Hematopoietic multipotent progenitor cell treated with erythropoietin and hydrocortisone succinate and interleukin-3 and kit ligand, for 17 days (in vitro differentiated cells): ENCODE data around the gene ALDH16A1.

ENCODE experiments used
- DNase-seq: peaks from one replicate; pipeline ENCODE4 v3.0.0-alpha.2; 2015; ENCODE audit warnings: low spot score

The ALDH16A1 gene

DNA sequence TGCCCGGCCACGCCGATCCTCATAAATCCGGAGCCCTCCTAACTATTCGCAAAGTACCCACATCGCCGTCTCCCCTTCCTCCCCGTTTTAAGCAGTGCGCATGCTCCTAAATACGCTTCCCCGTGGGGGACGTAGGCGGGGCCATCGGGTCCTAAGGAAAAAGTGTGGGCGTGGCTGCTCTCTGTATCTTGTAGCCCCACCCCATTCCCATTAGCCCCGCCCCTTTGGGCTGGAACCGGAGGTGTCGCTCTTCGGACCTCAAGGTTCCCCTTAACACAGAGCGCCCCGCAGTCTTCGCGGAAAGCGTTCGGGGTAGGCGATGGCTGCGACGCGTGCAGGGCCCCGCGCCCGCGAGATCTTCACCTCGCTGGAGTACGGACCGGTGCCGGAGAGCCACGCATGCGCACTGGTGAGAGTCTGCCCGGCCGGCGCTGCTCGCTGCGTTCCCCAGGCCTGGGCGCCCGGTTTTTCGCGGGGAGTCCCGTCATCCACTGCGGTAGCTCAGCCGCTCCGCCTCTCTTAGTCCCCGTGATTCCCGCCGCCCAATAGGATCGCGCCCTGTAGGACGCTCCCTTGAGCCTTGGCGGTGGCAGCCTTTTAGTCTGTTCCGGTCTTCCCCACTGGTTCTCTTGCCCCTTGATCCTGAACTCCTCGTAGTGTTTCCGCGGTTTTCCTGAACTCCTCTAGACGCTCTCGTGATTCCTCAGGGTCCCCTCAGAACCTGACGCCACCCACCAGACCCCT lies at the start of gene ALDH16A1:
ALDH16A1 (plus strand) TSS at position 213 of the 744 bp plus-strand sequence; CDS start at position 320, 107 bp downstream.
- DNase-seq, result peak; percentile 99

GRCh38 chr19:49403404-49404187 lies 49.4 kb upstream of the ALDH16A1 start:
- DNase-seq, result no peak

DNA sequence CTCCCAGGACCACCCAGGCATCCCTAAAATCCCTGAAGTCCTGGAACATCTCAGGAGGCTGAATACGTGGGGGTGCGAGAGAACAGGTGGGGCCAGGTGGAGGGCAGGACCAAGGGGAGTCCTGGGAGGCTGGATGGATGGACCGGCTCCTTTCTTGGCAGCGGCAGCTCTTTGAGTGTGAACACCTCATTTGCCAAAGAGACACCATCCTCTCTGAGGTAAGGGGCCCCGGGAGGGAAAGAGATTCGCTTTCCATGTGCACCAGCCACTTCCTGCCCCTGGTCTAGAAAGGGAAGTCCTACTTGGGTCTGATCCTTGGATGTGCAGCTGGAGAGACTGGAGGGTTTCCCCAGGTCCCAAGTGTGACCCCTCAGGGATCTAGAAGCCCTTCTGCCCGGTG lies 45.9 kb upstream of the ALDH16A1 start:
- no peak for DNase-seq

DNA sequence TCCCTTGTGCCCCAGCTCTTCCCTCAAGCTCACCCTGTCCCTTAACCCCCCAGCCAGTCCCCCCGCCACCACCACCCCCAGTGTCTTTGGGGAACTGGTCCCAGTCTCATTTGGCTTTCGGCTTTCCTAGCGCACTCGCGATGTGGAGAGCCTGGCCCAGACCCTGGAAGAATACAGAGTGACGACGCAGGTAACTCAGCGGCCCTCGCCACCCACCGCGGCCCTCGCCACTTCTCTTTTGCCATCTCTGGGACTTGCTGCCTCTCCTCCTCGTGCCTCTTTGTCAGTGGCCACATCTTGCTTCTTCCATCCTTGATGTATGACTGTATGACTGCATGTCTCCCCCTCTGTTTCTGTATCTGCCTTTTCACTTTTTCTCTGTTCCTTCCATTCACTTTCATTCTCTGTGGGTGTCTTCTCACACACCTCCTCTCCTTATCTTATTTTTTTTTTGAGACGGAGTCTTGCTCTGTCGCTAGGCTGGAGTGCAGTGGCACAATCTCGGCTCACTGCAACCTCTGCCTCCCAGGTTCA lies 45.5 kb upstream of the ALDH16A1 start:
- DNase-seq, result no peak

DNA sequence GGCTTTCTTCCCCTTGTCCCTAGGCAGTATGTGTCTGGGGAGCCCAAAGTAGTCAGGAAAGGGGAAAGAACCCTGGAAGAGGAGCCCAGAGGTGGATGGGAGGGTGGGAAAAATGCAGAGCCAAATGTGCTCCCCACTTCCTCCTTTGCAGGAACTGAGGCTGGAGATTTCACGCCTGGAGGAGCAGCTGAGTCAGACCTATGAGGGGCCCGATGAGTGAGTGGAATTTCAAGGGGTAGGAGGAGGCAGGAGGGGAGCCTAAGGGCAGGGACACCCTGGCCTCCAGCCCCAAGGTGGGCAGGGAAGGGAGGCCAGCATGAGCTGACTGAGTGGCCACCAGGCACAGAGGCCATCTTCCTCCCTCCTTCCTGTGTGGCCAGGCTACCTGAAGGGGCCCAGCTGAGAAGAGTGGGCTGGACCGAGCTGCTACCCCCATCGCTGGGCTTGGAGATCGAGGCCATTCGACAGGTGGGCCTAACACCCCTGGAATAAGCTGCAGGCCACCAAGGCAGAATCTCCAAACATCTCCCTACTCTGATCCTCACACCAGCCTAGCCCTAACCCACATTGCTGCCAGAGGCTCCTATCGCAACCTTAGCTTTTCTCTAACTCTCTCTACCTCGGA lies 44.1 kb upstream of the ALDH16A1 start:
- no peak for DNase-seq

- no peak for DNase-seq
Measured at GRCh38 chr19:49409441-49410029, 43.5 kb upstream of the ALDH16A1 start.

DNA sequence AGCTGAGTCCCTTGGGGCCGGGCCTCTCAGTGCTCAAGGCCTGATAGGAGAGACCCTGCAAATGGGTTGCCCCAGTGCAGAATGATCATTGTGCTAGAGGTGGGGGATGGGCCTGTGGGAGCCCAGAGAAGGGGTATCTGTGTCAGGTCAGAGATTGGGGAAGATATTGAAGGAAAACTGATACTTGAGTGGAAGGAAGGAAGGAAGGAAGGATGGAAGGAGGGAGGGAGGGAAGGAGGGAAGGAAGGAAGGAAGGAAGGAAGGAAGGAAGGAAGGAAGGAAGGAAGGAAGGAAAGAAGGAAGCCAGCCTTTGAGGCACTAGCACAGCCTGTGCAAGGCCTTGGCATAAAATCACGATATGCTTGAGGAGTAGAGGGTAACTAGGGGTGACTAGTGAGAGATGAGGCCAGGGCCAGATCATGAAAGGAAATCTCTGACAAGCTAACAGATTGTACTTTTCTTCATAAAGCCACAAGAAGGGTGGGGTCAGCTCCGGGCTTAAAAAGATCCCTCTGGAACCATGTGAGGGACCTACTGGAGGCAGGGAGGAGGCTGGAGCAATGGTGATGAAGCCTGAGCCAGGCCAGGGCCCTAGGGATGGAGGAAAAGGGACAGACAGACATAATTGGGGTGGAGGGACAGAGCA lies 41.2 kb upstream of the ALDH16A1 start:
- no peak for DNase-seq

- DNase-seq, result no peak
Measured at GRCh38 chr19:49413348-49413747, 39.7 kb upstream of the ALDH16A1 start.

- DNase-seq, result no peak
Measured at GRCh38 chr19:49414256-49414655, 38.8 kb upstream of the ALDH16A1 start.

- no peak for DNase-seq
Measured at GRCh38 chr19:49415102-49415809, 37.8 kb upstream of the ALDH16A1 start.

DNA sequence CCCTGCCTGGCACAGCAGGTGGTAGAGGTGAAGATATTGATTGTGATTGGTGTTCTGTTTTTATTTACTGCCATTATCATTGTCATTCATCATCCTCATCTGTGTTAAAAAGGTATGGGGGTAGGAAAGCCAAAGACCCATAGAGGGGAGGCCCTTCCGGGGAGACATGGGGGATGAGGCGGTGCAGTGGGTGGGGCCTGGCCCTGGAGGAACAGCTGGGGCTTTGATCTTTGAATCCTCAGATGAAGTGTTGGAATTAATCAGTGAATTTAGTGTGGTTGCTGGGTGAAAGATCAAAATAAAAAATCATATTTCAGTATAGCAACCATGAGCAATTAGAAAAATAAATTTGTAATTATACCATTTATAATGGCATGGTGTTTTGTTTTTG lies 37.2 kb upstream of the ALDH16A1 start:
- no peak for DNase-seq

DNA sequence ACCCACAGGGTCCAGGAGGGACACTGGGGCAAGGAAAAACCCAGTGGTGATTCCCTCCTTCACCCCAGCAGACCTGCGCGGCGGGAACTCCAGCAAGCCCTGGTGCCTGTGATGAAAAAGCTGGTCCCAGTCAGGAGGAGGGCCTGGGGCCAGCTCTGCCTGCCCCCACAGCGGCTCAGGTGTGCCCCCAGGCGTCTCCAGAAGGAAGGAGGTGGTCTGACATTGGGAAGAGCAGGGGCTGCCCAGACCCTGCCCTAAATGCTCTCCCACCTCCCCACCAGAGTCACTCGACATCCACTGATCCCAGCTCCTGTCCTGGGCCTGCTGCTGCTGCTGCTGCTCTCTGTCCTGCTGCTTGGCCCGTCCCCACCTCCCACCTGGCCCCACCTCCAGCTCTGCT lies 35.9 kb upstream of the ALDH16A1 start:
- no peak for DNase-seq

DNA sequence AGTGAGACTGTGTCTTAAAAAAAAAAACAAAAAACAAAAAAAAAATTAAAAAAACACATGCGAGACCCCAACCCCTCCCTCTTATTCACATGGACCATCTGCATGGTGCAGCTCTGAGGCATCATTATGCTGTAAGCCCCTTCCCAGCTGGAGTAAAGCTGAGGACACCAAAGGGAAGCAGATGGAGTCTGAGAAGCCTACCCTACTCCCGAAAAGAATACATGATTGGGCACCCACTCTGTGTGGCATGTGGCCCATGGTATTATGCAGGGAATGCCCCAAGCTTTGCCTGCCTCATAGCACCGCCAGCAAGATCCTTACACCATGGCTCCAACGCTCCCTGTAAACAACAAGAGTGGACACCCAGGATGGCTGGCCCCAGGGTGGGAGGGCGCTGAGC lies 34.5 kb upstream of the ALDH16A1 start:
- no peak for DNase-seq

DNA sequence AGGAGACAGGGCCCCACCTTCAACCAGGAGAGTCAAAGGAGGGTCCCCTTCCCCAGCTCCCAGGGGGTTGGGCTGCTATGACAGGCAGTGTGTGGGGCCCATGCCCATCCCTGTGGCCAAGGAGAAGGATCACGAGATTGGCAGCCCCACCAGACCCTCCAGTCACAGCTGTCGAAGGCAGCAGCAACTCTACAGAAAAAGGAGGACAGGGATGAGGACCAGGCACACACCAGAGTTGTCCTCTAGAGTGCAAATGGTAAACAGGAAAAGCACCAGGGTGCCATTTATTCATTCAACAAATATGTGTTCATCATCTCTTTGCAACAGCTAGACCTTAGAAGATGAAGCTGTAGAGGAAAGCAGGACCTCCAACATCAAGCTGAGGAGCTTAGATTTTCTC lies 33.9 kb upstream of the ALDH16A1 start:
- DNase-seq, result no peak

DNA sequence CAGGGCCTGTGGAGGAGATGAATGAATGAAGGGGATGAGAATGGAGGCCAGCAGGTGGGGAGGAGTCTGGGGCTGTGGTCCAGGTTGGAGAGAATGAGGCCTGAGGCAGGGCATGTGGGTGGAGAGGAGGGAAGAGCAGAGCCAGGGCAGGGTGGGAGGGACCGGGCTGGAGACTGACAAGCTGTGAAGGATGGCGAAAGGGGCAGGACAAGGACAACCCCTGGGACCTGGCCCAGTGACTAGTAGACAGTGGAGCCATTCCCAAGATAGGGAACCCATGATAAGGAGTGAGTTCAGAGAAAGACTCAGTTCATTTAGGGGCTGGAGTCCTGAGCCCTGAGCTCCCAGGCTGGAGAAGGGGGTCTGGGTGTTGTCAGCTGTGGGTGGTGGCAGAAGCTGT lies 32.8 kb upstream of the ALDH16A1 start:
- DNase-seq, result no peak

- DNase-seq, result no peak
Measured at GRCh38 chr19:49421039-49421877, 31.8 kb upstream of the ALDH16A1 start.

DNA sequence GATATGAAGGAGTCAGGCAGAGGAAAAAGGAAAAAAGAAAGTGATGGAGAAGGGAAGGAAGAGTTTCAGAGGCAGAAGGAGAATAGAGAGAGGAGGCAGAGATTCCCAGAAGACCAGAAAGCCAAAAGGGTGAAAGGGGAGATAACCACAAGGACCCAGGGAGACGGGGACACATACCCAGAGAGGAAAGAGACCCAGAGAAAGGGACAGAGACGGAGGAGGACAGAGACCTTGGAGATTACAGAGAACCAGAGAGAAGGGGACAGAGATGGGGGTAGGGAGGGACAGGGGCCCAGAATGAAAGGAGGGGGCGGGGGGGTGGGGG lies 31.2 kb upstream of the ALDH16A1 start:
- no peak for DNase-seq

GRCh38 chr19:49422407-49423070 lies 30.5 kb upstream of the ALDH16A1 start:
- DNase-seq, result no peak

GRCh38 chr19:49423071-49423984 lies 29.7 kb upstream of the ALDH16A1 start, which contains the start of gene PTH2:
Gene PTH2, minus strand, starts transcription at chr19:49423441. Its CDS starts 102 bp downstream, at chr19:49423339.
- no peak for DNase-seq
